OCI-LY3 (cell line): Measurements from ENCODE around the gene PTPN23.

ENCODE experiments used
- H2AFZ ChIP-seq: fragments of 200-600, 300-600 bp; shearing (Covaris generic); 2 replicates; pipeline ENCODE4 v1.6.0; 2014; ENCODE audit warnings: antibody characterized with exemption, low read depth, low read length
- H3K27ac ChIP-seq: fragments of 200-600, 300-600 bp; sonication (generic); 2 replicates; pipeline ENCODE4 v1.5.1; 2014; ENCODE audit warnings: mild to moderate bottlenecking, low read length, moderate library complexity, mixed read lengths
- H3K27me3 ChIP-seq: fragments of 200-600, 300-600 bp; sonication (generic); 2 replicates; pipeline ENCODE4 v1.6.1; 2014; ENCODE audit warnings: low read depth, low read length, mixed read lengths
- H3K36me3 ChIP-seq: fragments of 200-600, 300-600 bp; sonication (generic); replicated peaks from 2 replicates; pipeline ENCODE3; 2014; ENCODE audit warnings: low read depth, low read length, mixed read lengths
- H3K4me1 ChIP-seq: fragments of 300-600, 200-600 bp; sonication (generic); 2 replicates; pipeline ENCODE4 v1.6.1; 2014; ENCODE audit warnings: low read length, mixed read lengths
- H3K4me2 ChIP-seq: fragments of 200-600, 300-600 bp; sonication (generic); 2 replicates; pipeline ENCODE4 v1.6.1; 2014; ENCODE audit warnings: low read length, mixed read lengths
- H3K4me3 ChIP-seq: fragments of 300-600, 200-600 bp; sonication (generic); 2 replicates; pipeline ENCODE4 v1.5.1; 2014; ENCODE audit warnings: antibody characterized with exemption, mild to moderate bottlenecking, low read length, moderate library complexity
- H3K79me2 ChIP-seq: fragments of 300-600, 200-600 bp; shearing (Covaris generic); 2 replicates; pipeline ENCODE4 v1.6.1; 2014; ENCODE audit warnings: mild to moderate bottlenecking, low read length, mixed read lengths
- H3K9ac ChIP-seq: fragments of 300-600, 200-600 bp; shearing (Covaris generic); 2 replicates; pipeline ENCODE4 v1.6.0; 2014; ENCODE audit warnings: mild to moderate bottlenecking, low read length, moderate library complexity
- H3K9me3 ChIP-seq: fragments of 200-600, 300-600 bp; shearing (Covaris generic); 2 replicates; pipeline ENCODE4 v1.6.1; 2014; ENCODE audit warnings: low read length, mixed read lengths; ENCODE audit not compliant: insufficient read depth
- H4K20me1 ChIP-seq: fragments of 200-600, 300-600 bp; sonication (generic); 2 replicates; pipeline ENCODE4 v1.6.1; 2016; ENCODE audit warnings: low read length, mixed read lengths; ENCODE audit not compliant: insufficient read depth
- CTCF ChIP-seq: fragments of 200-600, 300-600 bp; sonication (generic); IDR thresholded peaks from 2 replicates; pipeline ENCODE4 v1.5.1; 2014; ENCODE audit warnings: antibody characterized with exemption, low read length, low read depth
- EZH2phosphoT487 ChIP-seq: fragments of 200-600 bp; shearing (Covaris generic); IDR thresholded peaks from 2 replicates; pipeline ENCODE4 v1.6.1; 2018; ENCODE audit warnings: antibody characterized with exemption, mixed run types, low read depth

PTPN23 gene

GRCh38 chr3:47370887-47371697 lies 9.7 kb upstream of the PTPN23 start:
- no peak overlapping the region for H3K27ac ChIP-seq
- no peak overlapping the region for H2AFZ ChIP-seq
- H3K4me1 ChIP-seq: no peaks in the 10 kb centered on the region
- 0 out of 2 replicates have a peak, but pooled peaks cover 5% of the 10 kb centered on the region for H3K27me3 ChIP-seq
- no peak for TF ChIP-seq EZH2phosphoT487
- TF ChIP-seq CTCF: peak; percentile 28
- no peaks in the 10 kb centered on the region for H3K79me2 ChIP-seq
- H3K9me3 ChIP-seq: no peaks in the 10 kb centered on the region
- no peak overlapping the region for H3K9ac ChIP-seq
- H3K4me3 ChIP-seq: no peak overlapping the region
- no peak overlapping the region for H3K4me2 ChIP-seq
- H4K20me1 ChIP-seq: no peaks in the 10 kb centered on the region
- no peaks in the 10 kb centered on the region for H3K36me3 ChIP-seq

- Histone ChIP-seq H3K27me3 (0 out of 2 replicates have a peak, but pooled peaks cover 5% of the 10 kb centered on the region), H3K27ac (no peak overlapping the region), H3K4me2 (no peak overlapping the region), H3K4me1 (peaks cover 15% of the 10 kb centered on the region), H3K9me3 (no peaks in the 10 kb centered on the region), H3K9ac (no peak overlapping the region), H3K36me3 (no peaks in the 10 kb centered on the region), H3K4me3 (no peak overlapping the region), H4K20me1 (no peaks in the 10 kb centered on the region), H3K79me2 (peaks cover 11% of the 10 kb centered on the region), H2AFZ (no peak overlapping the region)
- TF ChIP-seq EZH2phosphoT487 (no peak), CTCF (no peak)
These were observed 6.2 kb upstream of the PTPN23 start for GRCh38 chr3:47374587-47374986.

GRCh38 chr3:47376393-47376792 lies 4.4 kb upstream of the PTPN23 start:
- H3K4me3 ChIP-seq: no peak overlapping the region
- TF ChIP-seq CTCF (peak; percentile 33), EZH2phosphoT487 (no peak)

GRCh38 chr3:47377186-47377585 lies 3.6 kb upstream of the PTPN23 start:
- no peak overlapping the region for H3K4me3 ChIP-seq
- no peak overlapping the region for H3K27ac ChIP-seq
- H3K4me1 ChIP-seq: peaks cover 24% of the 10 kb centered on the region
- H4K20me1 ChIP-seq: peaks cover 8% of the 10 kb centered on the region
- no peaks in the 10 kb centered on the region for H3K36me3 ChIP-seq
- H3K27me3 ChIP-seq: no peaks in the 10 kb centered on the region
- TF ChIP-seq CTCF: no peak
- TF ChIP-seq EZH2phosphoT487: no peak
- H3K4me2 ChIP-seq: 0 out of 2 replicates have a peak overlapping the region, but pooled peaks have one; percentile 16
- H3K9me3 ChIP-seq: no peaks in the 10 kb centered on the region
- H3K9ac ChIP-seq: no peak overlapping the region
- H2AFZ ChIP-seq: no peak overlapping the region
- peaks cover 33% of the 10 kb centered on the region for H3K79me2 ChIP-seq

More at GRCh38 chr3:47376393-47376792, 4.4 kb upstream of the PTPN23 start:
- no peak overlapping the region for H2AFZ ChIP-seq
- peaks cover 26% of the 10 kb centered on the region for H3K79me2 ChIP-seq
- no peak overlapping the region for H3K9ac ChIP-seq
- 0 out of 2 replicates have a peak, but pooled peaks cover 5% of the 10 kb centered on the region for H3K27me3 ChIP-seq
- H3K27ac ChIP-seq: no peak overlapping the region
- peaks cover under 1% of the 10 kb centered on the region; the same call in 1 of the 2 replicates for H4K20me1 ChIP-seq
- H3K36me3 ChIP-seq: no peaks in the 10 kb centered on the region
- H3K4me1 ChIP-seq: peaks cover 17% of the 10 kb centered on the region
- H3K4me2 ChIP-seq: no peak overlapping the region
- no peaks in the 10 kb centered on the region for H3K9me3 ChIP-seq
